Keratinocyte (primary cell): ENCODE data around the gene ASTN2. TPM values are rescaled to one million over a fixed set of nuclear protein-coding genes. Genes with fewer than 3 reads are reported as not detected.

Experiments
- DNase-seq: peaks from one replicate; pipeline ENCODE4 v3.0.0-alpha.2; 2011; ENCODE audit warnings: low read depth, missing footprints, low spot score
- FAIRE-seq: peaks from 2 replicates; lab custom pipeline; 2011; peaks lifted over from hg19 to GRCh38; lab: Jason Lieb, UNC
- H2AFZ ChIP-seq: 2 replicates; pipeline ENCODE4 v1.6.0; 2012; ENCODE audit warnings: low read length, control low read depth, inconsistent platforms; ENCODE audit not compliant: control insufficient read depth
- H3K27ac ChIP-seq: 2 replicates; pipeline ENCODE4 v1.5.1; 2011; ENCODE audit warnings: low read length; ENCODE audit not compliant: control insufficient read depth, insufficient read depth
- H3K27me3 ChIP-seq: 3 replicates; pipeline ENCODE4 v1.6.0; 2011; ENCODE audit warnings: low read length; ENCODE audit not compliant: control insufficient read depth, insufficient read depth; ENCODE audit errors: extremely low read depth
- H3K36me3 ChIP-seq, 2 experiments: 2 replicates in 1 of 2; 3 replicates in 1 of 2; pipeline ENCODE4 v1.5.1; 2011; ENCODE audit warnings: low read length in 2 of 2, mild to moderate bottlenecking in 1 of 2; ENCODE audit not compliant: control insufficient read depth in 2 of 2, insufficient read depth in 2 of 2; ENCODE audit errors: extremely low read depth in 1 of 2
- H3K4me1 ChIP-seq: 3 replicates; pipeline ENCODE4 v1.5.1; 2011; ENCODE audit warnings: low read length; ENCODE audit not compliant: control insufficient read depth, insufficient read depth; ENCODE audit errors: extremely low read depth
- H3K4me2 ChIP-seq: 3 replicates; pipeline ENCODE4 v1.6.0; 2011; ENCODE audit warnings: low read depth, low read length; ENCODE audit not compliant: control insufficient read depth, insufficient read depth; ENCODE audit errors: extremely low read depth
- H3K4me3 ChIP-seq, 3 experiments: fragments of 200-600 bp in 1 of 3; sonication (generic) in 1 of 3; 2 replicates in 2 of 3; 3 replicates in 1 of 3; pipeline ENCODE4 v1.5.1; 2011 to 2016; ENCODE audit warnings: low read length in 3 of 3, mild to moderate bottlenecking in 3 of 3, control low read depth in 2 of 3, inconsistent platforms in 1 of 3, low read depth in 1 of 3, mixed read lengths in 1 of 3, mixed run types in 1 of 3, moderate library complexity in 1 of 3; ENCODE audit not compliant: control insufficient read depth in 2 of 3, insufficient read depth in 2 of 3; ENCODE audit errors: extremely low read depth in 1 of 3
- H3K79me2 ChIP-seq: 2 replicates; pipeline ENCODE4 v1.6.0; 2012; ENCODE audit warnings: low read length; ENCODE audit not compliant: control insufficient read depth, insufficient read depth
- H3K9ac ChIP-seq: 3 replicates; pipeline ENCODE4 v1.6.0; 2011; ENCODE audit warnings: low read length; ENCODE audit not compliant: control insufficient read depth, insufficient read depth; ENCODE audit errors: extremely low read depth
- H3K9me1 ChIP-seq: 3 replicates; pipeline ENCODE4 v1.6.0; 2011; ENCODE audit warnings: low read length; ENCODE audit not compliant: control insufficient read depth, insufficient read depth; ENCODE audit errors: extremely low read depth
- H3K9me3 ChIP-seq: 2 replicates; pipeline ENCODE4 v1.5.1; 2012; ENCODE audit warnings: low read depth, low read length; ENCODE audit not compliant: control insufficient read depth
- H4K20me1 ChIP-seq: 3 replicates; pipeline ENCODE4 v1.6.0; 2011; ENCODE audit warnings: low read length; ENCODE audit not compliant: control insufficient read depth, insufficient read depth; ENCODE audit errors: extremely low read depth
- CTCF ChIP-seq, 3 experiments: IDR thresholded peaks in 1 of 3; conservative IDR thresholded peaks in 1 of 3; optimal IDR thresholded peaks in 1 of 3; 2 replicates in 2 of 3; 3 replicates in 1 of 3; pipeline versions ENCODE3 to v1.5.1; 2011; ENCODE audit warnings: low read length in 3 of 3, mild to moderate bottlenecking in 3 of 3, moderate library complexity in 2 of 3, control low read depth in 1 of 3, inconsistent platforms in 1 of 3; ENCODE audit not compliant: insufficient read depth in 2 of 3; ENCODE audit errors: extremely low read depth in 1 of 3
- EZH2 ChIP-seq: IDR thresholded peaks from one replicate; pipeline ENCODE4 v1.6.1; 2012; ENCODE audit warnings: inconsistent platforms, mild to moderate bottlenecking, low read length, moderate library complexity
- dilution Hi-C: fragments of 300-500 bp; cut with MboI; formaldehyde crosslinking; loops from one replicate; pipeline ENCODE4 v1.7.0; 2020; ENCODE audit warnings: low sequenced_read_pairs; ENCODE audit not compliant: extremely low pct_ligation_motif_present
- polyA plus RNA-seq, 5 experiments: library from polyadenylated mRNA; depleted of rRNA in 3 of 5; stranded (reverse) in 3 of 5; stranded (forward) in 1 of 5; unstranded in 1 of 5; fragments of >200 nt; gene quantifications; 1 replicate in 1 of 5; 2 replicates in 3 of 5; 3 replicates in 1 of 5; pipeline versions ENCODE4 v1.2.1 to v1.2.3, GENCODE V29; 2011 to 2012; ENCODE audit warnings: missing spikeins in 2 of 5, low read depth in 1 of 5, low replicate concordance in 1 of 5

The ASTN2 gene
- polyA plus RNA-seq, 1 donor (not counting 4 experiments of a cell fraction or from before 2014, with no cell fraction given), result 0.31 TPM

GRCh38 chr9:117437283-117437682, 22.4 kb upstream of the ASTN2 start:
- TF ChIP-seq EZH2, result no peak
- TF ChIP-seq CTCF (optimal IDR thresholded peaks at IDR 0.05 in 1 of 3, IDR thresholded peaks at IDR 0.05 in 1 of 3, conservative IDR thresholded peaks at IDR 0.05 in 1 of 3; ENCODE audit: extremely low read depth in 1 of 3, insufficient read depth in 2 of 3, low read length in 3 of 3), result no peak
- Histone ChIP-seq H2AFZ (peak overlapping the region; percentile 46), H3K4me1 (no peaks in the 10 kb centered on the region), H3K79me2 (no peaks in the 10 kb centered on the region), H3K9me1 (no peaks in the 10 kb centered on the region), H3K9ac (no peak overlapping the region), H3K4me3 (no peak overlapping the region), H3K27me3 (no peaks in the 10 kb centered on the region), H3K4me2 (no peak overlapping the region), H3K9me3 (no peaks in the 10 kb centered on the region), H3K36me3 (no peaks in the 10 kb centered on the region), H3K27ac (no peak overlapping the region), H4K20me1 (no peaks in the 10 kb centered on the region)
- no peak for DNase-seq
- dilution Hi-C loops, result no loop called here
- no peak for FAIRE-seq

GRCh38 chr9:117435630-117436261, 20.9 kb upstream of the ASTN2 start:
- no peaks in the 10 kb centered on the region for H3K36me3 ChIP-seq
- H3K4me1 ChIP-seq, result no peaks in the 10 kb centered on the region
- no peak overlapping the region for H3K27ac ChIP-seq
- no peak overlapping the region for H3K4me2 ChIP-seq
- no peak overlapping the region for H3K4me3 ChIP-seq
- TF ChIP-seq CTCF (optimal IDR thresholded peaks at IDR 0.05 in 1 of 3, IDR thresholded peaks at IDR 0.05 in 1 of 3, conservative IDR thresholded peaks at IDR 0.05 in 1 of 3; ENCODE audit: extremely low read depth in 1 of 3, insufficient read depth in 2 of 3, low read length in 3 of 3) (no peak), EZH2 (no peak)
- H3K9me3 ChIP-seq, result no peaks in the 10 kb centered on the region
- no peaks in the 10 kb centered on the region for H3K9me1 ChIP-seq
- H3K27me3 ChIP-seq, result no peaks in the 10 kb centered on the region
- no peak overlapping the region for H3K9ac ChIP-seq
- dilution Hi-C loops, result no loop called here
- no peak overlapping the region for H2AFZ ChIP-seq
- no peaks in the 10 kb centered on the region for H3K79me2 ChIP-seq
- H4K20me1 ChIP-seq, result no peaks in the 10 kb centered on the region
- DNase-seq (no peak), FAIRE-seq (no peak)
